GM19397 (cell line): ENCODE data around the gene AARS2.

ENCODE experiments used
- ATAC-seq: cut with Tn5 transposase; IDR thresholded peaks from one replicate; pipeline ENCODE4 v1.9.1; 2021; ENCODE audit warnings: mild to moderate bottlenecking, moderate library complexity; ENCODE audit not compliant: unreplicated experiment

Gene AARS2

GRCh38 chr6:44301782-44302564 is 11.2 kb downstream of the AARS2 start:
- ATAC-seq, result no peak

- ATAC-seq, result no peak
These were observed 12.0 kb downstream of the AARS2 start for GRCh38 chr6:44301106-44301505.

GRCh38 chr6:44300292-44300823 is 12.8 kb downstream of the AARS2 start:
- no peak for ATAC-seq

GRCh38 chr6:44298864-44299263 is 14.3 kb downstream of the AARS2 start:
- no peak for ATAC-seq

GRCh38 chr6:44298055-44298803 is 14.9 kb downstream of the AARS2 start:
- ATAC-seq, result no peak

GRCh38 chr6:44297063-44298038 is 15.8 kb downstream of the AARS2 start:
- ATAC-seq, result no peak

- no peak for ATAC-seq
These were observed 18.0 kb downstream of the AARS2 start for GRCh38 chr6:44294832-44295791.

- no peak for ATAC-seq
These were observed 20.3 kb downstream of the AARS2 start for GRCh38 chr6:44292661-44293365.

- no peak for ATAC-seq
These were observed 21.3 kb downstream of the AARS2 start for GRCh38 chr6:44291841-44292240.

GRCh38 chr6:44289726-44290260 is 23.4 kb downstream of the AARS2 start:
- no peak for ATAC-seq

GRCh38 chr6:44286747-44287146 is 26.4 kb downstream of the AARS2 start:
- no peak for ATAC-seq

GRCh38 chr6:44286285-44286565 is 26.9 kb downstream of the AARS2 start:
- ATAC-seq, result no peak

- ATAC-seq, result no peak
These were observed 27.4 kb downstream of the AARS2 start for GRCh38 chr6:44285552-44286284.

GRCh38 chr6:44284867-44285266 is 28.3 kb downstream of the AARS2 start:
- ATAC-seq, result no peak

GRCh38 chr6:44284121-44284520 is 29.0 kb downstream of the AARS2 start:
- no peak for ATAC-seq

GRCh38 chr6:44278774-44279697 is 34.1 kb downstream of the AARS2 start:
- ATAC-seq, result no peak

GRCh38 chr6:44278315-44278714 is 34.8 kb downstream of the AARS2 start:
- ATAC-seq, result no peak
